ENCODE data around the gene RUNDC1.

GRCh38 chr17:42946812-42947211 lies 33.6 kb upstream of the RUNDC1 start:
- TF ChIP-seq POLR2AphosphoS5 (IDR thresholded peaks at IDR 0.05; ENCODE audit: low read depth, low read length) (no peak), CTCF (IDR thresholded peaks at IDR 0.05) (no peak), REST (IDR thresholded peaks at IDR 0.05; ENCODE audit: insufficient read depth in 1 of 2, low read depth in 2 of 2, low read length in 1 of 2) (no peak)
